Activated T-cell treated with anti-CD3 and anti-CD28 coated beads for 4 hours (primary cell): ENCODE measurements around the gene GRB2.
A peak's percentile ranks its signal among the peaks of the same experiment; 100 is the strongest.
"Not testable (repeated sequence)": the region's sequence is repeated elsewhere in the genome, so short reads cannot be mapped to it uniquely, and the experiment has no call there.

Experiments used
- DNase-seq: peaks from one replicate; pipeline ENCODE4 v3.0.0-alpha.2; 2020

The GRB2 gene

DNA sequence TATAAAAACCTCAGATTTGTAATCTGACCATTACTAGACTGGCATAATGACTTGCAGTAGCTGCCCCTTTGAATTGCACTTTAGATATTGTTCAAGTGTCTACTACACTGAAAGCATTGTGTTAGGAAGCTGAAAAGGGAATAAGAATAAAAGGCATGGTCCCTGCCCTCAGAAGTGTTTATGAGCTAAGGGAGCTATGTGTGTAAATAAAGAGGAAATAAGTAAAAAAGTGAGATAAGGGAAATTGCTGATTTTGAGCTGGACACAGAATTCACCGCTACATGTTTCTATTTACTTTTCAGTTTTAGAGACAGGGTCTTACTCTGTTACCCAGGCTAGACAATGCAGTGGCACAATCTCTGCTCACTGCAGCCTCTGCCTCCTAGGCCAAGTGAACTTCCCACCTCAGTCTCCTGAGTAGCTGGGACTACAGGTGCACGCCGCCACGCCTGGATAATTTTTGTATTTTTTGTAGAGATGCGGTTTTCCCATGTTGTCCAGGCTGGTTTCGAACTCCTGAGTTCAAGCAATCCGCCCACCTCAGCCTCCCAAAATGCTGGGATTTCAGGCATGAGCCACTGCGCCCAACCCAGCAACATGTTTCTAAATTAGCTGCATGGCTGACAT is 57.0 kb downstream of the GRB2 start:
- DNase-seq: no peak

DNA sequence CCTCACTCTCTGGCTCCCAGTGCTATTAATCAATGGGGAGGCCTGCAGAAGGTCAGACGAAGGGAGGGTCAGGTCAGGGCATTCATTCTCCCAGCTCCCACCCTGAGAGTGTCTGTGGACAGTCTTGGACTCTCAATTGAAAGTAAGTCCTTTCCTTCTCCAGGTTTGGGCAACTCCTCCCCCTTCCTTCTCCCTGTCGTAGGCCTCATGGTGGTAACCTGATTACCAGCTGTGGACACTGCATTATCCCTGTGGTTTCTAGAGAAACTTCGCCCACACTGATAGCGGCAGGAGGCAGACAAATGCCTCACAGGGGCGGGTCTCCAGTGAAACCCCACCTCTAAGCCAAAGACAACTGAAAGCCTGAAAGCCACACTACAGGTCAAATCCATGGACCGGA is 58.6 kb downstream of the GRB2 start:
- DNase-seq: no peak

DNA sequence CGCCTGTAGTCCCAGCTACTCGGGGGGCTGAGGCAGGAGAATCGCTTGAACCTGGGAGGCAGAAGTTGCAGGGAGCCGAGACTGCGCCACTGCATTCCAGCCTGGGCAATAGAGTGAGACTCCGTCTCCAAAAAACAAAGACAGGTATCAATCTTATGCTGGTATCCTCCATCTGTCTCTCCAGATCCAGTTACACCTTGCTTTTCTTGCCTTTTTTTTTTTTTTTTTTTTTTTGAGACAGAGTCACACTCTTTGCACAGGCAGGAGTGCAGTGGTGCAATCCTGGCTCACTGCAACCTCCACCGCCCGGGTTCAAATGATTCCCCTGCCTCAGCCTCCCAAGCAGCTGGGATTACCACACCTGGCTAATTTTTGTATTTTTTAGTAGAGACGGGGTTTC is 59.1 kb downstream of the GRB2 start:
- DNase-seq: not testable (repeated sequence)

DNA sequence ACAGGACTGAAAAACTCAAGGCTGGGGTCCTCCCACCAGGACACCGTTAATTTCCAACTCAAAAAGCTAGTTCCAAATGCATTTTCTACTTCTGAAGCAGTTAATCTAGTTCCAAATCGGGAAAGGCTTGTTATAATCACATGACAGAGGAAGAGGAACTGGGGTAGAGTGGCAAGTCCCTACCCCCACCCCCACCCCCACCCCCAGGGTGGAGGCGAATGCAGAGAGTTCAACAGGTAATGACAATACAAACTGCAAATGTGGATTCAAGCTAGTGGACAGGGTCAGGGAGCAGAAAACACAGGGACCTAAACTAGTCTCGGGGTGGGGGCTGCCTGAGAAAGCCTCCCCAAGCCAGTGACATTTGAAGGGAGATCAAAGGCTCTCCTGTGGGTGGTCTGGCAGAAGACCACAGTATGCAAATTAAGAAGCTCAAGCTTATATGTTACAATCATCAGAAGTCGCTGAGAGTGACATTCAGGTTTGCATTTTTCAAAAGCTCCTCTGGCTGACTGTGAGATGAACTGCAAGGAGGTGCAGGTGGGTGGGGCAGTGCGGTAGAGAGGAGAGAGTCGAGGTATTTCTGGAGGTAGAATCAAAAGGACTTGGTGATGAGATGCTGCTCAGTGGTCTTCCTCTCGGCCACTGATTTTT is 59.8 kb downstream of the GRB2 start:
- peak; percentile 15 for DNase-seq

- peak; percentile 57 for DNase-seq
Observed at GRCh38 chr17:75344666-75345065, 60.8 kb downstream of the GRB2 start.

DNA sequence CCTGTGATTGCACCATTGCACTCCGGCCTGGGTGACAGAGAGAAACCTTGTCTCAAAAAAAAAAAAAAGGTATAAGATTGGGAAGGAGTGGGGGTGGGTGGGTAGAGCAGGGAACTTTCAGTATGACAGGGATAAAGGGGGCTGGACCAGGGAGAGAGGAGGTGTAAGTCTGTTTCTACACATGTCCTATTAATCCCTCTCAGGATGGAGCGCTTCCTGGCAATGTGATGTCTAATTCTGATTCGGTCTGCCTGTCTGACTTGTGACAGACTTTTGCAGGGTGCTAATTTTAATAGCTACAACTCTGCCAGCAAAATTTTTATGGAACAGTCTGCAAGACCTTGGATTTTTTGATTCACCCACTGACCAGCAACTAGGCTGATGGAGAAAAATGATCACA is 62.5 kb downstream of the GRB2 start:
- no peak for DNase-seq

DNA sequence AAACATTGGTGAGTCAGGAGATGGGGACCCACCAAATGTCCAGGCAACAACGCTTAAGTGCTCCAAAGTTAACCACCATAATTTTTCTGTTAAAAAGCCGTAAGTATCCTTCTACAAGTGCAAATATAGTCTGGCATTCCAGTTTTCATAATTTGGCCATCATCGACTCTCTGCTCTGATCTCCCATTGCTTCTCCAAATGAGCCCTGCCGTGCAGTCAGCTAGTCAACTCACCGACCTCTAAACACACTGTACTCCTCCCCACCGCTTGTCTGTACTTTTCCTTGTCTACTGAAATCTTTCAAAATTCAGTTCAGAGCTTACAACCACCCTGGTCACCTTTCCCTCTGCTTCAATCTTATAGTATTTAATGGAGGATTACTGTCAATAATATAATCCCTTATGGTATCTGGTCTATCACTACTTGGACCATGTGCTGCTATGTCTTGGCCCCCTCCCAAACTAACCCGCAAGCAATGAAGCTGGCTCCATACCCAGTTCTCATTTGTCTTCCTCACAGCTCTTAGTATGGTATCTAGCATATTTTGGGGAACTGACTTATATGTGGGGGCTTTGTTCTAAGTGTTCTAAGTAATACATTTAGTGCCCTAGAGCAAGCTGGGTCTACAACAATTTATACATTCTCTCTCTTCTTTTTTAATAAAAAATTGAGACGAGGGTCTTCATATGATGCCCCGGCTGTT is 63.5 kb downstream of the GRB2 start:
- no peak for DNase-seq

DNA sequence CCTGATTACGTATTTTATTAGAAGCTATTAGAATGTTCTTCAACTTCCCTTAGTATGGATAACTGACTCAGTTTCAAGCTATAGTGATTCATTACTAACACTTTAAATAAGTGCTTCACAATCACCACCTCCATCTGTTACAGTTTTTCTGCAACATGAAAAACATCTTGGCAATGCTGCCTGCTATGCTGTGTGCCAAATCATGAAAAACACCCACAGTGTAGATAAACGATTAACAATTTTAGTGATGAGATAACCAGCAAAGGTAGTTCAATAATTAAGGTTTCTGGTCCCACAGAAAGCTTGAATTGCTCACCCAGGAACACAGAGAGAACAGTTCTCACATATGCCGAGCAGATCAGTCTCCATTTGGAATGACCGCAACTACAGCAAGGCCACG is 64.8 kb downstream of the GRB2 start:
- DNase-seq: no peak

DNA sequence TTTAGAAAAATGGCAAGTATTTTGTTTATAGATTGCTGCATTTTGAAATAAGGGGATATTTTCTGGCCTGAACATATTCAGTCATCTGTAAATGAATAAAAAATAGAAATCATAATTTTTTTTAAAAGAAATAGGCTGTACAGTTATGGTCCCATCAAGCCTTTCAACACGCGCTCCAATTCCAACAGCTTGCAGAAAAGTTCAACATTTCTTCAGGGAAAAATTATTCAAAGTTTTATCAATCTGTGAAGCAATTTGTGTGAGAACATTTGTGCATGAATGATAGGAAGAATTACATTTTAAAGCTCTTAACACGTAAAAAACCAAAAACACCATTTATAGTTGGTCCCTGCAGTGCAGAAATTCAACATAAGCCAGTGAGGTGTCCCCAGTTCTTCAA is 65.5 kb downstream of the GRB2 start:
- no peak for DNase-seq

DNA sequence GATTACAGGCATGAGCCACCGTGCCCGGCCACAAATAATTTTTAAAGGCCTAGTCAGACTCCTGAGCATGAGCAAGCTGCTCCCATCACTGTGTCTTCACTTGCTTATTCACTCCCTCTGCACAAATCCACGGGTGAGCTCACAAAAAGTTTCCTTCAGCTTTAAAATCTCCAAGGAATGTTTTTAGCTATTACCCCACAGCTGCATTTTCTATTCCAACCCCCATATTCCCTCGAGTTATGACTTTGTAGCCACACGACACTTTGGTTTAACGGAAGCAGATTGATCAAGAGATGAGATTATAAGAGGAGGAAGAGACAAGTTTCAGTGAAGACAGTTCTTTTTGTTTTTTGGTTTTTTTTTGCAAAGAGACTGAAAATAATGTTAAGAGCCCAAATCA is 67.1 kb downstream of the GRB2 start:
- DNase-seq: no peak

GRCh38 chr17:75335315-75335714 is 70.2 kb downstream of the GRB2 start:
- no peak for DNase-seq

DNA sequence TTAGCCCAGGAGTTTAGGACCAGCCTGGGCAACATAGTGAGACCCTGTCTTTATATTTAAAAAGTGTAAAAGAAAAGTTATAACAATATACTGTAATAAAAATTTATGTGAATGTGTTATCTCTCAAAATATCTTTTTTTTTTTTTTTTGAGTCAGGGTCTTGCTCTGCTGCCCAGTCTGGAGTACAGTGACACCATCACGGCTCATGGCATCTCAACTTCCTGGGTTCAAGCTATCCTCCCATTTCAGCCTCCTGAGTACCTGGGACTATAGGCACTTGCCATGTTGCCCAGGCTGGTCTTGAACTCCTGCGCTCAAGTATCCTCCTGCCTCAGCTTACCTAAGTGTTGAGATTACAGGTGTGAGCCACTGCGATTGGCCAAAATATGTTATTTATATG is 70.8 kb downstream of the GRB2 start:
- DNase-seq: no peak

GRCh38 chr17:75331671-75332070 is 73.8 kb downstream of the GRB2 start:
- DNase-seq: no peak

- DNase-seq: no peak
Observed at GRCh38 chr17:75327757-75328156, 77.7 kb downstream of the GRB2 start.

GRCh38 chr17:75326226-75326848 is 79.1 kb downstream of the GRB2 start:
- DNase-seq: no peak

- DNase-seq: no peak
Observed at GRCh38 chr17:75325827-75326225, 79.7 kb downstream of the GRB2 start.

GRCh38 chr17:75325348-75325747 is 80.1 kb downstream of the GRB2 start:
- DNase-seq: no peak

GRCh38 chr17:75321506-75321905 is 84.0 kb downstream of the GRB2 start:
- no peak for DNase-seq

DNA sequence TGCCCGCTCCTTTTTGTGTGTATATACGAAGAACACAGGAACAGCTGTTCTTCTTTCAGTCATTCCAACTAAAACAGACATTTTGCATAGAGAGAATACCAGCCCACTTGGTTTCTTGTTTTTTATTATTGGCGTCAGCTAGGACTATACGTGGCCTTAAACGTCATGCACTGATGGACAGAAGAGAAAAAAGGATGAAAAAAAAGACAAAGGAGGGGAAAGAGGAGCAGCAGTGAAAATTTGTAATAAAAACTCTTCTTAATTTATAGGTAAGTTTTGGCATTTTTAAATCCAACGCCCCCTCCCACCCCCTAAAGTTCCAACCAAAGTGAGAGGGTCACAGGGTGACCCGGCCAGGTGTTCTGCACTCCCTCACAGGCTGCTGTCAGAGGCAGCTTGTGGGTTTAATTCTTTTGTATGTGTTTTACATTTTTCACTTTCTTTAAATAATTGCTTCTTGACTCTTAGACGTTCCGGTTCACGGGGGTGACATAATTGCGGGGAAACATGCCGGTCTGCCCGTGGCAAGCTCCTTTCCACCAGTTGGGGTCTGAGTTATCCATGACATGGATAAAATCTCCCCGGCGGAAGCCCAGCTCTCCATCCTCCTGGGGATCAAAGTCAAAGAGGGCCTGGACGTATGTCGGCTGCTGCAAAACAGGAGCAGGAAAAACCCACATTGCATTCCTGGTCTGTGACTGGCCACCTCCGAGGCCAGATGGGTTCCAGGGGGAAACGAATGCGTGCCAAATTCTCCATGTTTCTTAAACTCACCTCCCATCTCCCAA is 85.4 kb downstream of the GRB2 start:
- DNase-seq: no peak

- no peak for DNase-seq
Observed at GRCh38 chr17:75318615-75319222, 86.8 kb downstream of the GRB2 start.

DNA sequence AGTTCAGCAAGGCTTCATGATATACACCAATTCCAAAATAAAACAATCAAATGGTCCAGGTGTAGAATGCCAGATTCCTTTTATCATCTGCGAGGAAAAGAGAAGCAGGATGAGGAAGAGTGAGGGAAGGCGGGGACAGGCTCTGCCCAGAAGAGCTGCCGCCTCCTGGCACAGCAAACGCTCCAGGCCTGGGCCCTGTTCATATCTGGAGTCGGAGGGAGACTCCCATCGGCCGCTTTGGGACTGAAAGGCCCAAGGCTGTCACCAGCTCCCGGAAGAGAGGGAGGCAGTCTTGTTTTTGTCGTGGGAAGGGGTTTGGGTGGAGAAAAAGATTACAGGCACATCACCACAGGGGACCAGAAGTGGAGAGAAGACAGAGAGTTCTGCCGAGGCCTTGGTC is 87.3 kb downstream of the GRB2 start:
- DNase-seq: no peak

- DNase-seq: no peak
Observed at GRCh38 chr17:75317671-75318070, 87.8 kb downstream of the GRB2 start.

DNA sequence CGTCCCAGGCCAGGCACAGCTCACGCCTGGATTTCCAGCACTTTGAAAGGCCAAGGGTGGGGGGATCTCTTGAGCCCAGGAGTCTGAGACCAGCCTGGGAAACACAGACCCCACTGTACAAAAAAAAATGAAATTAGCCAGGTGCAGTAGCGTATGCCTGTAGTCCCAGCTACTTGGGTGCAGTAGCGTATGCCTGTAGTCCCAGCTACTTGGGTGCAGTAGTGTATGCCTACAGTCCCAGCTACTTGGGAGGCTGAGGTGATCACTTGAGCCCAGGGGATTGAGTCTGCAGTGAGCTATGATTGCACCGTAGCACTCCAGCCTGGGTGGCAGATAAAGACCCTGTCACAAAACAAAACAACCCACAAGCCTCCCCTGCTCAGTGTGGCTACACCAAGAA is 89.2 kb downstream of the GRB2 start:
- DNase-seq: no peak
